GM18507 (cell line): ENCODE data around the gene ZDHHC8.
A peak's percentile ranks its signal among the peaks of the same experiment; 100 is the strongest.

ENCODE experiments used
- DNase-seq: peaks from one replicate; pipeline ENCODE4 v3.0.0; 2011; ENCODE audit warnings: low read depth; ENCODE audit not compliant: insufficient read length; ENCODE audit errors: extremely low spot score
- FAIRE-seq: peaks from 2 replicates; lab custom pipeline; 2011; peaks lifted over from hg19 to GRCh38; lab: Jason Lieb, UNC

Gene ZDHHC8

GRCh38 chr22:20126284-20127029 is 5.1 kb upstream of the ZDHHC8 start:
- DNase-seq (no peak), FAIRE-seq (no peak)

GRCh38 chr22:20127318-20127868 is 4.2 kb upstream of the ZDHHC8 start:
- no peak for DNase-seq
- no peak for FAIRE-seq

GRCh38 chr22:20127869-20128618 is 3.6 kb upstream of the ZDHHC8 start:
- FAIRE-seq (no peak), DNase-seq (no peak)

GRCh38 chr22:20128619-20128901 is 3.0 kb upstream of the ZDHHC8 start:
- FAIRE-seq (no peak), DNase-seq (no peak)

- peak; percentile 69 for FAIRE-seq
- no peak for DNase-seq
Measured at GRCh38 chr22:20128902-20129746, 2.5 kb upstream of the ZDHHC8 start.

- no peak for FAIRE-seq
- no peak for DNase-seq
Measured at GRCh38 chr22:20129747-20130014, 1.9 kb upstream of the ZDHHC8 start.

GRCh38 chr22:20130319-20130718 is 1.3 kb upstream of the ZDHHC8 start:
- DNase-seq (no peak), FAIRE-seq (no peak)

GRCh38 chr22:20130731-20131596 is 640 bp upstream of the ZDHHC8 start:
- no peak for FAIRE-seq

GRCh38 chr22:20131859-20132685 is 468 bp downstream of the ZDHHC8 start:
- DNase-seq: no peak
- no peak for FAIRE-seq

More at GRCh38 chr22:20130731-20131596, 640 bp upstream of the ZDHHC8 start:
- DNase-seq: peak; percentile 71

- FAIRE-seq (no peak), DNase-seq (no peak)
Measured at GRCh38 chr22:20132686-20133246, 1.2 kb downstream of the ZDHHC8 start.

GRCh38 chr22:20133930-20134549 is 2.4 kb downstream of the ZDHHC8 start:
- FAIRE-seq (no peak), DNase-seq (no peak)

GRCh38 chr22:20135265-20135664 is 3.7 kb downstream of the ZDHHC8 start:
- FAIRE-seq (no peak), DNase-seq (no peak)

- no peak for DNase-seq
Measured at GRCh38 chr22:20135806-20136602, 4.4 kb downstream of the ZDHHC8 start.

GRCh38 chr22:20136603-20136873 is 4.9 kb downstream of the ZDHHC8 start:
- FAIRE-seq: no peak

More at GRCh38 chr22:20135806-20136602, 4.4 kb downstream of the ZDHHC8 start:
- FAIRE-seq: no peak

GRCh38 chr22:20137113-20137512 is 5.5 kb downstream of the ZDHHC8 start:
- FAIRE-seq (no peak), DNase-seq (no peak)

More at GRCh38 chr22:20136603-20136873, 4.9 kb downstream of the ZDHHC8 start:
- DNase-seq: no peak

- DNase-seq (no peak), FAIRE-seq (no peak)
Measured at GRCh38 chr22:20137671-20138416, 6.2 kb downstream of the ZDHHC8 start.

- no peak for DNase-seq
- FAIRE-seq: no peak
Measured at GRCh38 chr22:20138417-20138738, 6.8 kb downstream of the ZDHHC8 start.
